Measurements from ENCODE around the gene IFT20. TPM values are rescaled to one million over a fixed set of nuclear protein-coding genes. Genes with fewer than 3 reads are reported as not detected.

Gene IFT20
- total and polyA plus RNA-seq, 9 of the 15 experiments (the other 6 are each of a cell fraction or from before 2014, with no cell fraction given): 11.2 to 38.6 (median 20.1) TPM

- TF ChIP-seq PKNOX1 (IDR thresholded peaks at IDR 0.05) (peak; percentile 66), CTCFL (IDR thresholded peaks at IDR 0.05; ENCODE audit: borderline replicate concordance, insufficient read depth, low read depth, low read length, poor library complexity, severe bottlenecking) (no peak), ZNF384 (IDR thresholded peaks at IDR 0.05; ENCODE audit: low read depth, low read length) (peak; percentile 31; the same call in 1 of the 2 replicates), ZNF316 (IDR thresholded peaks at IDR 0.05) (peak; percentile 91), SAFB2 (IDR thresholded peaks at IDR 0.05; ENCODE audit: borderline replicate concordance, low read depth, low read length, severe bottlenecking) (no peak), PCBP2 (IDR thresholded peaks at IDR 0.05; ENCODE audit: low read depth, low read length, poor library complexity, severe bottlenecking) (no peak), CAMTA2 (CRISPR knock-in tag; conservative IDR thresholded peaks at IDR 0.05) (no peak), MAFF (IDR thresholded peaks at IDR 0.05; ENCODE audit: low read length) (peak; percentile 43; the same call in 1 of the 2 replicates), MEIS2 (IDR thresholded peaks at IDR 0.05; ENCODE audit: partially characterized antibody) (peak; percentile 80), EHMT2 (IDR thresholded peaks at IDR 0.05) (no peak), ESRRB (CRISPR knock-in tag; IDR thresholded peaks at IDR 0.05; ENCODE audit: borderline replicate concordance) (no peak), PHB (CRISPR knock-in tag; IDR thresholded peaks at IDR 0.05) (no peak), ETS2 (tag; IDR thresholded peaks at IDR 0.05; ENCODE audit: borderline replicate concordance, poor library complexity, severe bottlenecking) (no peak), ZNF778 (CRISPR knock-in tag; IDR thresholded peaks at IDR 0.05) (no peak)
- TF ChIP-seq, protein P1, sequence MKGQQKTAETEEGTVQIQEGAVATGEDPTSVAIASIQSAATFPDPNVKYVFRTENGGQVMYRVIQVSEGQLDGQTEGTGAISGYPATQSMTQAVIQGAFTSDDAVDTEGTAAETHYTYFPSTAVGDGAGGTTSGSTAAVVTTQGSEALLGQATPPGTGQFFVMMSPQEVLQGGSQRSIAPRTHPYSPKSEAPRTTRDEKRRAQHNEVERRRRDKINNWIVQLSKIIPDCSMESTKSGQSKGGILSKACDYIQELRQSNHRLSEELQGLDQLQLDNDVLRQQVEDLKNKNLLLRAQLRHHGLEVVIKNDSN (CRISPR knock-in tag; IDR thresholded peaks at IDR 0.05): no peak
Observed at GRCh38 chr17:28315846-28316705, 19.2 kb downstream of the IFT20 start (continued).

Data from K562 (cell line).